UCSD-AML1 (cell line): Measurements from ENCODE around the gene MLLT3.

Source experiments
- DNase-seq: peaks from one replicate; lab custom pipeline; 2025; ENCODE audit not compliant: unreplicated experiment; lab: John Stamatoyannopoulos, UW

MLLT3 gene

DNA sequence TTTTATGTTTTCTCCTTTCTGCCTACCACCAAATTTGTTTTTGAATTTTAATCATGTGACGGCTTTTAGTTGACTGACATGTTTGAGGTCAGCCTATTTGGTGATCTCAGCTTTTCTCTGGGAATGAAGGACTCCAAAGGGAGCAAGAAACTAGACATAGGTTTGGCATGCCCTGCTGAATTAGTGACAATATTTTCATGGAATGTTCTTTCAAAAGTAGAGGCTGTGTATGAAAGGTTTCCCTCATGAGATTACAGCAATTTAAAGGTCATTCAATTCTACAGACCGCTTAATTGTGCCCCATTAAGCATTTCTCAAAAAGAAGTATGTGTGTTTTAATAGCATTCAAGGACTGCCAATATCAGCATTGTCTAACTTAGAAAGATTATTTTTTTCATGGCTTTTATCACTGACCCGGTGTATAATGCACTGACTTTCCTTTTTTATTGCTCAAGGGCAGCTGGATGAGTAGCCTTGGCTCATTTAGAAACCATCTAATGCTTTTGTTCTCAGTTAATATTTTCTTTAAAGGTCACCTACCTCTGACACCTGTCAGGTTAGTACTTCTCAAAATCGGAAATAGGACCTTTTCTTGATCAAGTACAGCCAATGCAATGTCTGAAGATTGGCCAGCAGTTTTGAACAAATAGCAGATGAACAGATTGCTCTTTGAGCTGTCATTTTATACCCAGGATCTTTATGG, 8.1 kb upstream of the MLLT3 start:
- DNase-seq: no peak

DNA sequence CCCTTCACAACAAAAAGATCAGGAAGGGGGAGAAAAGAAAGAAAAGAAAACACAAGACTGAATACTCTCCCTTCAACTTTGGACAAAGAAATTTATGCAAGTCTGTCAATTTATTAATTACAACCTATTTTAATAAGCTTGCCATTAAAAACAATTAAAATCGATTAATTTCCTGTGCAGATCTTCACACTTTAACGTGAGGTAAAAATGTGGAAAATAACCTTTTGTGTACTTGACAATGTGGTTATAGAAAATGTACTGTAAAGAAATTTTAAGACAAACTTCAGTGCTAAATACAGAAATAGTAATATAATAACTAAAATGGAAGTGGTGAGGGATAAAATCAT, 2.7 kb upstream of the MLLT3 start:
- no peak for DNase-seq

DNA sequence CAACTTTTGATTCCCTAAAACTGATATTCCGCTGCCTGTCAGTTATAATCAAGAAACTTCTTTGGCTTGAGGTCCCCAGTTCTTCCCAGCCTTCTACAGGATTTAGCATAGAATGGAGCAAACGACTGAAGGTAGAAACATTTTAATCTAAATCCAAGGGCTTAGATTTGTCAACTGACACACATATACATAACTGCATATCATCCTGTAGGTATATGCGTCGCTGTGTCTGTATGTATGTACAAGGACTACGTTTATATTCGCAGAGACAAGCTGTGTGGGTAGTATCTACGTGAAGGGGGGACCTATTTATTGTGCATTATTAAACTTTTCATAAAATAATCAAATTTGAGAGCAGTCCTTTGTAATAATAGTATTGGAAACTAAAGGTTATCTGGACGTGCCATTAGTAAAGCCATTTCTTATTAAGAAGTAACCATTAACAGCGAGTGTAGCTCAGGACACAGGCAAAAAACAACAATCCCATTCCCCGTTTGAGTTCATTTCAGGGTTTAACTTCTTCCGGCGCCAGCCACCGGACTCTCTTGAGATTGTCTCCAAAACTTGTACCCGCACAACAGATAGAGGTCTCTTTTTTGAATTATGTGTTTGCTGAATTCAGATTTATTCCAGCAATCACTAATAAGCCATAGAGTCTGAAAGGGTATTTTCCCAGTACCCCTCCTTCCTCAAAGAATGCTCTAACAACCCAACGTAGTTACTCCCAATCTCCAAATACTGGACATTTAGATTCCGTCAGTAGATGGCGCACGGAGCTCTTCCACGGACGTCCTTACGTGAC, 2.1 kb upstream of the MLLT3 start:
- DNase-seq: peak; percentile 47

DNA sequence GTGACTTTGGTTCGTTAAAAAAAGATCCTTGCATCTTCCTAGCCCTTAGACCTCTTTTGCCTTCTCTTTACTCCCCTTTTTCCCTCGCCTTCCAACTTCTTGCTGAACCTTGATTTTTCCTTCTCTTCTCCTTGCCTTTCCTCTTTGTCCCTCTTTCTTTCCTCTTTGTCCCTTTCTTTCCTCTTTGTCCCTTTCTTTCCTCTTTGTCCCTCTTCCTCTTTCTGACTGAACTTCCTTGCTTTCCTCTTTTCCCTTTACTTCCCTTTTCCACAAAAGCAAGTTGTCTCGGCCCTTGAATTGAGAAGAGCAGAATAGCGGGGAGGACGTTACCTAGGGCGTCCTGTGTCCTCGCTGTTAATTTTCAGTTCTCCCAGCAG, 1.4 kb upstream of the MLLT3 start:
- no peak for DNase-seq

DNA sequence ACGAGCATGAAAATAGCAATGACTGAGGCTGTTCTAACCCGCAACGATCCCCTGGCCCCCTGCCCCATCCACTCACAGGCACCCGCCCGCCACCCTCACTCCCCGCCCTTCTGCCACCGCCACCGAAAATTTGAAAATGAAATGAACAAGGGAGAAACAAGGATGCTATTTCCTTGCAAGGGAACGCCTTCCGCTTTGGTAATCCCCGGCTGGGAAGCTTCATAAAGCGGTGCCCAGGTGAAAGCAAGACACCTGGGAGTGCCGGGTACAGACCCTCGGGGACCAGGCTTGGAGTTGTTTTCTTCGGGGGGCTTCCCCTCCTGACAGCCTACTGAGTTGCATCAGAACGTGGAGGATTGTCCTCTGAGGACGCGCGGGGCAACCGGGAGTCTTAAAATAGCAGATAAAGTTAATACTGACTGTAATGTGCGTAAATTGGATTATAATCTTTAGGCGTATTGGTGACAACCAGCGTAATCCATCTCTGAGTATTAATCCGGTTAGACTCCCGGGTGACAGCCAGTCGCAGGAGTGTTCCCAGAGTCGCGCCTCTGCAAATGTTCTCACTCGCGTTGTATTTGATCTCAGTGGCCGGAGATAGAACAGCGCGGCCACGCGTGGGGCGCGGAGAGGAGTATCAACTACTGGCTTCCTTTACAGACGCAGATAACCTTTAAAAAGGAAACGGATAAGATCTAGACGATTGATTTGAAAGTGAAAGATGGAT, 885 bp upstream of the MLLT3 start:
- peak; percentile 58 for DNase-seq

DNA sequence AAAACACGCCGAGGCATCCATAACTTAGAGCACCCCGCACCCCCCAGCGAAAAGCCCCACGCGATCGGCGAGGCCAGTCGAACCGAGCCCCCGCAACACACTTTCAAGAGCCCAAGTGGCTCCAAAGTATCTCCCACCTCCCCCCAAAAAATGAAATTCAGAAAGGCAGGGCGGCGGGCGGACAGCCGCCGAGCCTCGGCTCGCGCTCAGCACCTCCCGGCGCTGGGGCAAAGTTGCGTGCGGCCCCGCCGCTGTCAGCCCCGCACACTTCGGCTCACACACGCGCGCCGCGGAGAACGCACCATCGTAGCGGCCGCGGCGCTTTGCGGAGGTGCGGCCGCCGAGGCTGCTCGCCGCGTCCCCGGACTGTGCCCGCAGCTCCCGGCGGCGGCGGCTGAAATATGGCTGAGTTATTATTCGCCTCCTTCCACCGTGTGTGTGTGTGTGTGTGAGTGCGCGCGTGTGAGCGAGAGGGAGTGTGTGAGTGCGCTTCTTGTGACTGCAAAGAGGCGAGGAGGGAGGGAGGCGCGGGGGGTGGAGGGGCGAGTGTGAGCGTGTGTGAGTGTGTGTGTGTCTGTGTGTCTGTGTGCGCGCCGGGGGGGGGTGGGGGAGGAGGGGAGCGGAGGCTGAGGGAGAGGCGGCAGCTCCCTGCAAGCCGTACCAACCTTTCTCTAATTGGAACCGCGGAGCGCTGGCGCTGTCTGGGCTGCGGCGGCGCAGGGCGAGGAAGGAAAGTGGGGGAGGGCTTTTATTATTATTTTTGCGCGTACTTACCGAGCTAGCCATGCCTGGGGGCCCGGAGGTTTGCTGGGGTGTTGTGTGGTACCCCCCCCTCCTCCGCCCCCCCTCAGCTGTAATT, 599 bp downstream of the MLLT3 start:
- DNase-seq: peak; percentile 77

DNA sequence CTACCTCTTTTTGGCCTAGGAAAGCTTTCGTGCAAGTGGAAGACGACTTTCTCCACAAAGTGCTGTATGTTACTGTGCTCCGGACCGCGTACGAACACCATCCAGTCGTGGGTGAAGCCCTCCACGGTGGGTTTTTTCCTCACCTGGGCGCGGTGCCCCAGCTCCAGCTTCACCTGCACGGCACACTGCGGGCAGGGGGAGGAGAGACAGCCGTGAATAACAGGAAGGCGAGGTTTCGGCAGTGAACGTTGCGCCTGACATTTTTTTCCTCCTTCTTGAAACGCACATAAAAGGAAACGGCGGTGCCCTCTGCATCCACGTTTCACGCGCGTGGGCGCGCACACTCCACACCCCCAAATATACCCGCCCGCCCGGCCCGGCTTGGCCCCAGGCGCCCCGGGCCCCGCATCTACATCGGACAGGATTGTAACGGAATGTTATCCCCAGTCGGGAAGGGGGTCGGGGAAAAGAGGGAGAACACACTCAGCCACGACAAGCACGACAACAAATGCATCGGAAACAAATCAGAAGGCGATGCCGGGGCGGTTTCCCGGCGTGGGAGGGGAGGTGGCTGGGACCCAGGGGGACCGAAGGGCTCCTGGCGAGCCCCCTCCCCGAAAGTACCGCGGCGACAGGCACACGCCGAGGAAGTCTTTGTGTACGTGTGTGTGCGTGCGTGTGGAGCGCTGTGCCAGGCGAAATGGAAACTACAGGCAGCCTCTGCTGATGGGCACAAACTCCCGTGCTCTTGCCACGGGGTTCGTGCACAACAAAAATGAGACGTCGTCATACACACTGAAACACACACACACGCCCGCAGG, 1.4 kb downstream of the MLLT3 start:
- DNase-seq: peak; percentile 60

DNA sequence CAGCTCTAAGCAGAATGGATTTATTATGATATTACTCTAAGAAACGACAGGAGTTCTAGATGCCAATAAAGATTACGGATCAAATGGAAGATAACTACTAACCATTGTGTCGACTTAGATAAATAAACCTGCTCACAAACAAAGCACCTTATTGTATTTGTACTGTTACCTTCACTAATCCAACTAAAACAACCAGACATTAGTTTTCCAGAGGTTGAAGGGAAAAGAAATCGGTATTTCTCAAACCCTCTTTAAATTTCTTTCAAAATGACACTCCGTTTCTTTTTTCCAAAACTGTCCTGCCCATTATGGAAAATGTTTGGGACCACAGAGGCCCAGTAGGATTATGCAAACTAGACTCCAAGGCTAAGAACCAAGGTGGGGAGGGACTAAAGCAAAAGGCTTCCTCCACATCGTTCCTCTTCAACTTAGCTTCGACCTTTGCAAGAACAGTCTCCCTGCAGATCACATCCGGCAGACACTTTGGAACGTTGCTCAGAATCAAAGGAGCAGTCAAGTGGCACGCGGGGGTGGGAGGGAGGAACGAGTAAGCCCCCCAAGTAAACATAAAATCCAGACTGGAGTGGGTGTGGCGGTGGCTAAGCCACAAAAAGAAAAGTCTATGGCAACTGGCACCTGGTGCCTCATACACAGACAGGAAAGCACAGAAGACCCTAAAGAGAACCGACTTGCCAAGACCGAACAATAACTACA, 2.7 kb downstream of the MLLT3 start:
- DNase-seq: peak; percentile 44

DNA sequence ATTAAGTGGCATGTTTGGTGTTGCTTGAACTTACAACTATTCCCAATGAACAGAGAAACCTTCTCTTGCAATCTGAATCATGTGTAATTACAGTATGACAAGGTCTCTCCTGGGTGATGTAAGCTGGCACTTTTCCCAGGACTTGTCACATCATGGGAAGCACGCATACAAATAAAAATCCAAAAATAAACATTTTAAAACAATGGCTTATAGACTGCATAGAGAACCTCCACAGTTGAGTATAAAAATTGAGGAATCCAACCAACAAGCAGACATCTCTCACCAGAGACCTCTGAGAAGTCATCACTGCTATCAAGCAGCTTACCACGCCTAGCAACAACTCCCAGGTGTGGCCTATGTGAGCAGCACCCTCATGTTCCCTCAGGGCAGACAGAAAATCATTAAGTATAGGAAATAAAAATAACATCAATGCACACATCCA, 3.9 kb downstream of the MLLT3 start:
- no peak for DNase-seq

DNA sequence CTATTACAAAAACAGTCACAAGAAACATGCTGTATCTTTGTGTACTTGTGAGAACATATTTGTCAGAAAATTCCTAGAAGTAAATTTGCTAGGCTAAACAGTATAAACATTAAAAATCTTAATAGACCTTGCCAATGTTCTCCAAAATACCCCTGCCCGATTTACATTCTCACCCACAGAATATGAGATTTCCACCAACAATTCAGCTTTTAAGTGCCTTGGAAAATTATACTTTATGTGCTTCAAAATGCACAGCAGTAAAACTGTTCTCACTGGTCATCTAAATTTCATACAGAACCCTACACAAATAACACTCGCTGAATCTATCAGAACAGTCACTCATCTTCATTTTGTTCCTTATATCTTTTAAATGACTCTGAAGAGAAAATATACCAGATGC, 5.5 kb downstream of the MLLT3 start:
- DNase-seq: no peak

DNA sequence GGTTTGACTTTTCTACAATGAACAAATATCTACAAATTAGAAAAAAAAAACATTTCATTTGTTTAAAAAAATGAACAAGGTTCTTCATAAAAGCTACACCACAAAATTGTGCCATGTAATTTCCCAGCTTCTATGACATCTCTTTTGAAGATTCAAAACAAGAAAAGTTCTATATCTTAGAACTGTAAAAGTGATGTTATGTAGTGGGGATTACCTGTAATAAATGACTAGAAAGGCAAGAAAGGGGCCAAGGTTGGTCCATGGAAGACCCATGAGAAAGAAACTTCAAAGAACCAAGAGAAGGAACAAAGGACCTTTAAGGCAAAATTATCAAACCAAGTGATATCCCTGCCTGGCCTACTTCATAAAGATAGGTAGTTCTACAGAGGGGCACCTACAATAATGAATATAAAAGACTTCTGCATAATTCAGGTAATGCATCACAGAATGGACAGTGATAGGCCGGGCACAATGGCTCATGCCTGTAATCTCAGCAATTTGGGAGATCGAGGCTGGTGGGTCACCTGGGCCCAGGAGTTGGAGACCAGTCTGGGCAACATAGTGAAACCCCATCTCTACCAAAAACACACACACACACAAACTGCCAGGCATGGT, 7.6 kb downstream of the MLLT3 start:
- DNase-seq: no peak

DNA sequence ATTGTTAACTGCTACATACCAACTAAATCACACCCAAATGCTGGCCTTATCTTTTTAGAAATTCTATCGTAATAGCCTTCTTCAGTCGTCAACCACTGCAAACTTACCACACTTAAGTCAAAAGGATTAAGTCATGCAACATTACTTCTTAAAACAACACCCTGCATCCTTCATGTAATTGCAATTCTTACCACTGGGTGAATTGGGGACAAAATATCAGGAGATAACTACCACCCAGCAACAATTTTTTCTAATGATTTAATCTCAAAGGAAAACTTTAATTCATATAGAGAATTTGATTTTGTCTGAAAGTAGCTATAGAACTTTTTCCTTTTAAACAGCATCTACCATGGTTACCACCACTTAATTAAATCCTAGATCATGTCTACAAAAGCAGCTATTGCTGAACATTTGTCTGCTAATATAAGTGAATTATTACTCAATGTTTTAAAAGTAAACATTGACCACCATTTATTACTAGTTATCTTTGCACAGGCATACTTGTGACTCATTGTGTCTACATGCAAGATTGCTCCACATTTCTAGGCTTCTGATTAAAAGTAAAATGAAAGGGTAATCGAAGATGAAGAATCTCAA, 10.5 kb downstream of the MLLT3 start:
- no peak for DNase-seq

DNA sequence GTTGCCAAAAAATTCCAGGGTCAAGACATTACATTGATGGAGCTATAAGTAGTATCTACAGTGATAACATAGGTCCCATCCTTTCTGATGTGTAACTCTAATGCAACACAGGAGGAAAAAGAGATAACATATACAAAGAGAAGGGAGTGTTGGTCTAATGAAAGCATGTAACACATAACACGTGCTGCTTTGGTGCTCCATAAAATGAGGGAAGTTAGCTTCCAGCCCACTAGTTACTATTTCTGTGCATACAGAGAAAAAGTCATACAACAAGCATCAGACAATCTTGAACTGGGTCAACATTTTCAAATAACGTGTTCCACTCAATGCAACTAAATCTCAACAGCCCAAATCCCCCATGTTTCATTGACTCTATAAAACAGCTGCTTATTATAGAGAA, 11.7 kb downstream of the MLLT3 start:
- DNase-seq: no peak

DNA sequence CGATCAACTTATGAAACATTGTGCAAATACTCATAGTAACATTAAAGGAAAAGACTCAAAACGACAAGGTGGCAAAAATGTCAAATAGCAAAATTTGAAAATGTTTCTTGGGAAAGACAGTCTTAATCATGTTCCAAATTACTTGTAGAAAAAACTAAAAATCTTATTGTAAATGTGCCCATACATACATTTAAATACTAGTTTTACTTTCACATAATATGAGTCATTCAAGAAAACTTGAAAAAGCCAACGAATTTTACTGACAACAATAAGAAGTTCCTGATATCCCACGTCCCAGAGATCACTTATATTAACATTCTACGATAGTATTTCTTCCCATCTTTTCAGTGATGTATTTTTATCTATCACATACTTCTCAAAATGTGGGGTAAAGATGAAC, 13.7 kb downstream of the MLLT3 start:
- no peak for DNase-seq

DNA sequence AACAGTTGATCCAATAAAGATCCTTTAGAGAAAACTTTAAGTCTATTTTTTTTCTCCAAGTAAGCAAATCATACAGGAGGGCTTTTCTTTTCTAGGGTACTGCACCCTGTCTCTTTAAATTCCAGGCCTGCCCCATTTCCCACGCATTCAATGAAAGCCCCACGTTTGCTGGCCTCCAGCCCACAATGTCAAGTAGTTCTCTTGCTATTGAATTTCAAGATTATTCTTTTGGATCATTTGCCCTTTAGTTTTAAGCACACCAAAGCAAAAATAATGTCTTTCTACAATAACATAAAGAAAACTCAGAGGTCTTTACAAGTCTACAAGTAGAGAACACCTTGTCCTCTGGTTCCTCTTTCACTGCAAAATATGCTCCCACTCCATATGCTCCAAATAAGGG, 15.6 kb downstream of the MLLT3 start:
- no peak for DNase-seq

DNA sequence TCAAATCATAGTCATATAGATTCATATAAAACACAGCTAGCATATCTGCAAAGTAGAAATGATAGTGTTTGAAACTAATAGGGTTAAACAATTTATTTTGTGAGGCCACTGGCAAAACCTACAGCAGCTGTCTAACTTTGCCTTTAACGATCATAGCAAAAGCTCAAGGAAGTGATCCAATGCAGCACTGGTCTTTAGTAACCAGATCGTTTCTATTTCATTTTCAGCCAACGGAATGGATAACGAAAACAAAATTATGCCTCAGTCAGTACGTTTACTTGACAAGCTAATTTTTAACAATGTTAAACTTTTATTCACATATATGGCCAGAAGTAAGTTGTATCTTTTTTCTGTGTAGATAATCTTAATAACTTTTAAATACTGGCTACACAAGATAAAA, 17.7 kb downstream of the MLLT3 start:
- DNase-seq: no peak

DNA sequence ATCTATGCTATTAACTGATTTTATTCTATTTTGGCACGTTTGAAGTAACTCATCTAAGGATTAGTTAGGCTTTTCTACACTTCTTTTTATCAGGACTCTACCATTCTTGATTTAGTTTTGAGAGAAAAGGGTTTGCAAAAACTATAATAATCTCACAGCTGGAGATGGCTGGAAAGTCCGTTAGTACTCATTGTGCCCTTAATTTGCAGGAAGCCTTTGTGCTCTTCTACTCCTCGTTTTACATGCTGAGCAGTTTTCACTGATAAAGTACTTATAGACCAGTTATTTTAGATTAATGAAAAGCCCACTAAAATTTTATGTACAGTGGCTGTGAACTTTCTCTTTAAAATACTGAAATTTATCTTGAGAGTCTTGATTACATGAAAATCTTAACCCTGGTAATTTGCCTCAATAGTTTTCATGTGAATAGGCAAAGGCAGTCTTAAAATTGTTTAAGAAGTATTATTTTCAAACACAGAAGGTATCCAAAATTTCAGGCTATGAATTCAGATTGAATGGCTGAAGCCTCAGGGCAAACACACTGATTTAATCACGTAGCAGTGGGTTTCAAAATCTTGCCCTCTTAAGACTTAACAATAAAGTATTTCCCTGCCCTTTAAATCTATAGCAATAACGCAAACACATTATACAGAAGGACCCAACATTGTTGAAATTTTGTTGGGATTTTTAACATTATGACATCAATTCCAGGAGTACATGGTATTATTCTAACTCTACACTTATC, 18.6 kb downstream of the MLLT3 start:
- DNase-seq: no peak

DNA sequence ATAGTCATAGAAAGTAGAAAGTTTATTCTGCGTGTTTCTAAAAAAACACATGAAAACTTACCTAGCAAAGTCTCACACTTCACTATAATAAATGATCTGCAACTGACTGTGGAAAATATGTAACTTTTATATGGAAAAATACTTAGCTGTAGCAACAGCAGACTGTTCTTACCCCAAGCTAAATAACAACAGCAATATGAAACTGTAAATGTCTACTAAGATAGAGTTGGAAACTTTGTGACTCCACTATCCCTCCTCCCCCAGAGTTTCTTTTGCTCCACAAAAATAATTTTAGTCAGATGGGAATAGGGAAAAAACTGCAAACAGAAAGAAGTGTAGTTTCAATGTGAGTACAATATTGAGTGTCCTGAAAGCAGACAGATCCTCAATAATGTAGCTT, 21.0 kb downstream of the MLLT3 start:
- no peak for DNase-seq
